ENCODE measurements around the gene INTS11. TPM values are rescaled to one million over a fixed set of nuclear protein-coding genes. Genes with fewer than 3 reads are reported as not detected.

INTS11 gene
- total RNA-seq, 1 experiment from 2014 or later = 103 TPM

GRCh38 chr1:1296070-1297061 lies 28.1 kb downstream of the INTS11 start:
- Mint-ChIP-seq H3K27ac (ENCODE audit: unreplicated experiment) (no peak overlapping the region), H3K4me3 (ENCODE audit: unreplicated experiment) (no peak overlapping the region), H3K9me3 (ENCODE audit: unreplicated experiment) (no peaks in the 10 kb centered on the region), H3K4me1 (ENCODE audit: low read depth, unreplicated experiment) (no peaks in the 10 kb centered on the region), H3K36me3 (ENCODE audit: insufficient read depth, unreplicated experiment) (peaks cover 17% of the 10 kb centered on the region), H3K27me3 (ENCODE audit: insufficient read depth, unreplicated experiment) (no peaks in the 10 kb centered on the region)
- no TSS peak for BruUV-seq (replicated peaks)
- no peaks in the 10 kb centered on the region; the same call in 1 of the 2 replicates for H3K4me1 ChIP-seq
- TF ChIP-seq CTCF (IDR thresholded peaks at IDR 0.05; ENCODE audit: insufficient read depth in 1 of 2, low read depth in 1 of 2, low read length in 1 of 2, severe bottlenecking in 1 of 2, unreplicated experiment in 1 of 2) = no peak
- intact Hi-C loops (cut with micrococcal nuclease; ENCODE audit: unreplicated experiment) = no loop called here
- no peaks in the 10 kb centered on the region for H3K27me3 ChIP-seq (replicated peaks; ENCODE audit: control insufficient read depth, insufficient read depth, low read length)
- CTCF ChIA-PET = interaction anchor here (0.5 kb wide), 1 partner anchor 23 kb away, joined by 4 read pairs; the partner anchor contains the start of gene UBE2J2
- no peak for DNase-seq
- POLR2A ChIA-PET = no interaction called here
- H3K36me3 ChIP-seq (ENCODE audit: control insufficient read depth, insufficient read depth, low read length) = no peaks in the 10 kb centered on the region
- no peak overlapping the region for H3K4me3 ChIP-seq (ENCODE audit: low read depth, low read length)
- H3K9me3 ChIP-seq = no peaks in the 10 kb centered on the region

- Mint-ChIP-seq H3K4me1 (ENCODE audit: low read depth, unreplicated experiment) (no peaks in the 10 kb centered on the region), H3K27me3 (ENCODE audit: insufficient read depth, unreplicated experiment) (no peaks in the 10 kb centered on the region), H3K4me3 (ENCODE audit: unreplicated experiment) (no peak overlapping the region), H3K36me3 (ENCODE audit: insufficient read depth, unreplicated experiment) (peaks cover 17% of the 10 kb centered on the region), H3K27ac (ENCODE audit: unreplicated experiment) (no peak overlapping the region), H3K9me3 (ENCODE audit: unreplicated experiment) (peaks cover 1% of the 10 kb centered on the region)
- no peaks in the 10 kb centered on the region for H3K36me3 ChIP-seq (ENCODE audit: control insufficient read depth, insufficient read depth, low read length)
- no peak for DNase-seq
- no peaks in the 10 kb centered on the region; the same call in 1 of the 2 replicates for H3K4me1 ChIP-seq
- no peak for TF ChIP-seq CTCF (IDR thresholded peaks at IDR 0.05; ENCODE audit: insufficient read depth in 1 of 2, low read depth in 1 of 2, low read length in 1 of 2, severe bottlenecking in 1 of 2, unreplicated experiment in 1 of 2)
- H3K9me3 ChIP-seq = no peaks in the 10 kb centered on the region
- ChIA-PET POLR2A (no interaction called here), CTCF (no interaction called here)
- BruUV-seq (replicated peaks) = no TSS peak
- intact Hi-C loops (cut with micrococcal nuclease; ENCODE audit: unreplicated experiment) = no loop called here
- H3K27me3 ChIP-seq (replicated peaks; ENCODE audit: control insufficient read depth, insufficient read depth, low read length) = no peaks in the 10 kb centered on the region
- no peak overlapping the region for H3K4me3 ChIP-seq (ENCODE audit: low read depth, low read length)
Measured at GRCh38 chr1:1295154-1295923, 29.1 kb downstream of the INTS11 start.

- Mint-ChIP-seq H3K4me3 (ENCODE audit: unreplicated experiment) (no peak overlapping the region), H3K27me3 (ENCODE audit: insufficient read depth, unreplicated experiment) (peaks cover 3% of the 10 kb centered on the region), H3K27ac (ENCODE audit: unreplicated experiment) (no peak overlapping the region), H3K4me1 (ENCODE audit: low read depth, unreplicated experiment) (no peaks in the 10 kb centered on the region), H3K9me3 (ENCODE audit: unreplicated experiment) (peaks cover 8% of the 10 kb centered on the region), H3K36me3 (ENCODE audit: insufficient read depth, unreplicated experiment) (peaks cover 19% of the 10 kb centered on the region)
- Histone ChIP-seq H3K27me3 (replicated peaks; ENCODE audit: control insufficient read depth, insufficient read depth, low read length) (no peaks in the 10 kb centered on the region), H3K4me3 (ENCODE audit: low read depth, low read length) (no peak overlapping the region), H3K36me3 (ENCODE audit: control insufficient read depth, insufficient read depth, low read length) (no peaks in the 10 kb centered on the region), H3K4me1 (no peaks in the 10 kb centered on the region; the same call in 1 of the 2 replicates), H3K9me3 (no peaks in the 10 kb centered on the region)
- DNase-seq = no peak
- no TSS peak for BruUV-seq (replicated peaks)
- no peak for TF ChIP-seq CTCF (IDR thresholded peaks at IDR 0.05; ENCODE audit: insufficient read depth in 1 of 2, low read depth in 1 of 2, low read length in 1 of 2, severe bottlenecking in 1 of 2, unreplicated experiment in 1 of 2)
- intact Hi-C loops (cut with micrococcal nuclease; ENCODE audit: unreplicated experiment) = no loop called here
- CTCF ChIA-PET = no interaction called here
- POLR2A ChIA-PET = no interaction called here
Measured at GRCh38 chr1:1294250-1294890, 30.1 kb downstream of the INTS11 start.

All from Caco-2 (cell line).